GM18951 (cell line): ENCODE data around the gene AKR1A1.

Experiments
- POLR2A ChIP-seq: IDR thresholded peaks from 4 replicates; pipeline ENCODE4 v1.6.1; 2011; ENCODE audit warnings: mild to moderate bottlenecking; ENCODE audit not compliant: insufficient read length, insufficient read depth; ENCODE audit errors: extremely low read depth
- in situ Hi-C: fragments of 300-500 bp; cut with MboI; formaldehyde crosslinking; loops from one replicate; pipeline ENCODE4 v1.12.0; 2022; ENCODE audit warnings: low sequenced_read_pairs, mixed read lengths, inconsistent platforms; ENCODE audit not compliant: unreplicated experiment

Gene AKR1A1

DNA sequence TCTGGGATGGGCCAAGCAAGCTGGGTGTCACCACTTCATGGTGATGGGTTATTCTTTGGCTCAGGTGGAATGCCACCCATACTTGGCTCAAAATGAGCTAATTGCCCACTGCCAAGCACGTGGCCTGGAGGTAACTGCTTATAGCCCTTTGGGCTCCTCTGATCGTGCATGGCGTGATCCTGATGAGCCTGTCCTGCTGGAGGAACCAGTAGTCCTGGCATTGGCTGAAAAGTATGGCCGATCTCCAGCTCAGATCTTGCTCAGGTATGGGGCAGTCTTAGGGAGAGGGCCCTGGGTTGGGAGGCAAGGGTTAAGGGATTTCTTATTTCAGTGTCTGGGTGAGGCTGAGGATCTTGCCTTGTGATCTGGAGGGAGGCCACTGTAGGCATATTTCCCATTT is 17.8 kb downstream of the AKR1A1 start:
- in situ Hi-C loops = no loop called here
- no peak for TF ChIP-seq POLR2A

GRCh38 chr1:45569571-45569961 is 18.9 kb downstream of the AKR1A1 start:
- TF ChIP-seq POLR2A = no peak
- in situ Hi-C loops = no loop called here

GRCh38 chr1:45569962-45570581 is 19.4 kb downstream of the AKR1A1 start:
- in situ Hi-C loops = loop anchor here (5.0 to 10.0 kb wide), 2 partner anchors 63 to 555 kb away; partner anchors contain the start of genes HECTD3 and UROD
- no peak for TF ChIP-seq POLR2A

DNA sequence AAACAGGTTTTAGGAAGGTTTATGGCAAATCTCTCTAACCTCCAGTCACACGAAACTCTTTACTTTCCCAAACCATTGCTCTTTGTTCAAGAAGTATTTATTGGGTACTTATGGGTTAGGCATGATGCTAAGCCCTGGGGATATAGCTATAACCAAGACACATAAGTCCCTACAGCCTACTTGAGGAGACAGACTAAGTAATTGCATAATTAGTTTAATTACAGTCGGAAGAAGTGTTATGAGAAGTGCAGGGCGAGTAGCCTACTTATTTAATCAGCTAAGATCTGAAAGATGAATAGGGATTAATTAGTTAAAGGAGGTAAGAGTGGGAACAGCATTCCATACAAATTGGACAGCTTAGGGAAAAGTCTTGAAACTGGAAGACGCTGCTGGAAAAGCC is 20.0 kb downstream of the AKR1A1 start:
- in situ Hi-C loops = loop anchor here (5.0 to 10.0 kb wide), 2 partner anchors 63 to 556 kb away; partner anchors contain the start of genes HECTD3 and UROD
- TF ChIP-seq POLR2A = no peak

- in situ Hi-C loops = loop anchor here (5.0 to 10.0 kb wide), 2 partner anchors 66 to 559 kb away; partner anchors contain the start of genes HECTD3 and UROD
- TF ChIP-seq POLR2A = no peak
These were observed 22.7 kb downstream of the AKR1A1 start for GRCh38 chr1:45573231-45573804.

DNA sequence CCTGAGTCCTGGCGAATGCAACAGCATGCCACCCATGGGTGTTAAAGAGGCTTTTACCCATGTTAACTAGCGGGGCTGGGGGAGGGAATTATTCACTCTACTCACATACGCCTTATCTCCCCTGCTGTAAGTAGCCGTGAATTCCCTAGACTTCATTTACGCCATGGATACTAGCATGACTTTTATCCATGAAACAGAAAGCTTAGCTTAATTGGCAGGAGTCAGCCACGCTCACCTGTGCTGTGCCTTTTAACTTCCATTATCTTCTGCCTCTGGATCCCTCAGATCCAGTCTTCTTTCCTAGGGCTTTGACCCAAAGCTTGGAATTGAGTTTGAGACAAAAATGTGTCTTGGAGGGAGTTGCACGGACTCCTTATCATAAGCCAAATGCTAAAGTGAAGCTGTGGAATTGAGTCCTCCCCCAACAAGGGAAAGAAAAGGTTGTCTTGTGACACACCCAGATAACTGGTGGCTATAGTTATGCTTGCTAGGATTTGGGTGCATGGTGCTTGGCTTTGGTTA is 23.5 kb downstream of the AKR1A1 start:
- TF ChIP-seq POLR2A = no peak
- in situ Hi-C loops = loop anchor here (5.0 to 10.0 kb wide), 2 partner anchors 67 to 559 kb away; partner anchors contain the start of genes HECTD3 and UROD

- in situ Hi-C loops = loop anchor here (10.0 kb wide), 1 partner anchor 218 kb away; no protein-coding TSS in a partner anchor
- TF ChIP-seq POLR2A = peak; percentile 15
These were observed 32.6 kb downstream of the AKR1A1 start for GRCh38 chr1:45583264-45583665.

DNA sequence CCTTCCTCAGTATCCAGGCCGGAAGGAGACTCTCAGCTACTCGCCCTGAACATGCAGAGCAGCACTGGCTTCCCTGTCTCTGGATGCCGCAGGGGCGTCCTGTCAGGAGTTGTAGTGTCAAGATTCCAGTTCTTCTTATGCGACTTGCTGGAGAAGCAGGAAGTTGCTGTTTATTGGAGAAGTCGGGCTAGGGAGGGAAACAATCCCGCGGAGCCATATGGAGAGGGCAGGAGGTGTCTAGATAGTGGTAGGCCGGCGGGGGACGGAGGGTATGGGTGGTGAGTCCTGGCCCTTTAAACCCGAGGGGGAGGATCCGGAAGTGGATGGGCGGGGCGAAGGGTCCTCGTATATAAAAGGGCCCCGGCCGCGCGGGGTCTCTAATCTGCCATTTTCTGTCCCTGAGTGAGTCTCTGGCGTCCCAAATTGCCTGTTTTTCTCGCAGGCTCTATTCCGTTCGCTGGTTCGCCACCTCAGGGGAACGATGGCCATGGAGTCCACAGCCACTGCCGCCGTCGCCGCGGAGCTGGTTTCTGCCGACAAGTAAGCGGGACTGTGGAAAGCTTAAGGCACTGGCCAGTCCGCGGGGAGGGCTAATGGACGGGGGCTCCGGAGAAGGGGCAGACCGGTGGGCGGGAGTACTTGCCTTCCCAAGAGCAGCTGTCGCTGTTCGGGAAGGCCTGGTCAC is 33.2 kb downstream of the AKR1A1 start, which contains the start of gene NASP:
Gene NASP (plus strand): TSS at position 376 of the 685 bp plus-strand sequence. CDS start 106 bp downstream, at position 482.
- TF ChIP-seq POLR2A = peak; percentile 99
- in situ Hi-C loops = loop anchor here (10.0 kb wide), 1 partner anchor 219 kb away; no protein-coding TSS in a partner anchor

- no peak for TF ChIP-seq POLR2A
- in situ Hi-C loops = loop anchor here (10.0 kb wide), 1 partner anchor 220 kb away; no protein-coding TSS in a partner anchor
These were observed 33.9 kb downstream of the AKR1A1 start for GRCh38 chr1:45584351-45585109.

DNA sequence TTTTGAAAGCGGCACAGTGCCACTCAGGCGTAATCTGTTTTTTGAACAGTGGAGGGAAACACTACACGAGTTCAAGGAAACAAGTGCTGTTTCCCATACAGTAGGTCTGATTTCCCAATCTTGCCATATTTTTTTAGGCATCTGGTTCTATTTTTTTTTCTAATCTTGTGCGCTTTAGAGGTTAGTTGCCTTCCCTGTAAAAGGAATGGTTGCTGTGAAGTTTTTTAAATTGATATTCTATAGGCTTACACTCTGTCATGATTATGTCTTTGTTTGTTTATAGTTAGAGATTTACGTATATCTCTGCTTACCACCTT is 34.4 kb downstream of the AKR1A1 start:
- in situ Hi-C loops = loop anchor here (10.0 kb wide), 1 partner anchor 220 kb away; no protein-coding TSS in a partner anchor
- TF ChIP-seq POLR2A = no peak

DNA sequence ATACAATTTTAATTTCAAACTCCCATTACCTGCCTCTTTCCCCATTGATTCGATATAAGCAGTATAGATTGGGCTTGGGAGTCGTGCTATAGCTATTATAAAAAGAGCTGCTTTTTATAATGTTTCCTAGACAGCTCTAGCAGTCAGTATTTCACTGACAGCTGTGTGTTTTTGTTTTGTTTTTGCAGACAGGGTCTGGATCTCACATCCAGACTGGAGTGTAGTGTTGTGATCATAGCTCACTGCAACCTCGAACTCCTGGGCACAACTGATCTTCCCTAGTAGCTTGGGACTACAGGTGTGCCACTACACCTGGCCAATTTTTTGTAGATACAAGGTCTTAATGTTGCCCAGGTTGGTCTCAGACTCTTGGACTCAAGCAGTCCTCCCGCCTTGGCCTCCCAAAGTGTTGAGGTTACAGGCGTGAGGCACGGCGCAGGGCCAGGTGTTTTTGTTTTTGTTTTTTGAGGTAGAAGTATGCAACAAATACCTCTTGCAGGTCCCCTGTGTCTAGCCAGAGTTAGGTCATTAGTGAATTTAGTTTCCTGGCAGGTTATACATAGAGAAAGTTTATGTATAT is 35.0 kb downstream of the AKR1A1 start:
- TF ChIP-seq POLR2A = no peak
- in situ Hi-C loops = loop anchor here (10.0 kb wide), 1 partner anchor 221 kb away; no protein-coding TSS in a partner anchor

DNA sequence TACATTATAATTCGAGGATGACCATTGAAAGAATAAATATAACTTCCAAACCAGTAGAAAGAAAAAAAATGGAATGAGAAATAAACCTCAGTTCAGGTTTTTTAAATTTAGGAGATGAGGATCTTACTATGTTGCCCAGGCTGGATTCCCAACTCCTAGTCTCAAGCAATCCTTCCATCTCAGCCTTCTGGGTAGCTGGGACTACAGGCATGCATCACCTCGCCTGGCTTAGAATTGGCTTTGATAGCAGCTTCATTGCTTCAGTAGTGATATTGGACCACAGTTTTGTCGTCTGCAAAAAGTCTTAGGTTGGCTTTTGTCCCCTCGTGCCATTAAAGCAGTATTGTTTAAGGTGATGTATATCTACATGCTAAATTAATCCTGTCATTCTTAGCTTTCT is 36.1 kb downstream of the AKR1A1 start:
- in situ Hi-C loops = loop anchor here (10.0 kb wide), 1 partner anchor 222 kb away; no protein-coding TSS in a partner anchor
- TF ChIP-seq POLR2A = no peak
